PC-9 (cell line): ENCODE results near the gene CCL8. TPM values are rescaled to one million over a fixed set of nuclear protein-coding genes. Genes with fewer than 3 reads are reported as not detected.

Source experiments
- BruUV-seq: library from RNA; stranded (reverse); fragments of 400-500 nt; replicated peaks from 2 replicates; lab custom pipeline; 2021; lab: Mats Ljungman, UMichigan
- CTCF ChIA-PET: fragments of 300-600 bp; sonication (Branson Sonifier 250); formaldehyde crosslinking; loops from one replicate; lab custom pipeline; 2022; ENCODE audit warnings: antibody characterized with exemption; lab: Charles Lee
- POLR2A ChIA-PET: fragments of 300-600 bp; sonication (Branson Sonifier 250); formaldehyde crosslinking; loops from one replicate; lab custom pipeline; 2022; ENCODE audit warnings: antibody characterized with exemption; ENCODE audit not compliant: unreplicated experiment; lab: Charles Lee
- DNase-seq, 2 experiments: peaks; one replicate each; pipeline versions ENCODE4 v3.0.0 to v3.0.0-alpha.2; 2015 to 2022; ENCODE audit warnings: mixed read lengths in 1 of 2
- H2AFZ ChIP-seq: fragments of 200-600 bp; sonication (generic); 2 replicates; pipeline ENCODE4 v1.8.1; 2017; ENCODE audit warnings: antibody characterized with exemption
- H3F3A ChIP-seq: fragments of 200-600 bp; sonication (generic); 2 replicates; pipeline ENCODE4 v1.8.1; 2017; ENCODE audit warnings: antibody characterized with exemption, mild to moderate bottlenecking, low read depth; ENCODE audit not compliant: insufficient read depth
- H3K27ac ChIP-seq: fragments of 200-600 bp; sonication (generic); 2 replicates; pipeline ENCODE4 v1.6.1; 2016; ENCODE audit warnings: mixed run types
- H3K27me3 ChIP-seq: fragments of 200-600 bp; sonication (generic); 2 replicates; pipeline ENCODE4 v1.6.1; 2016; ENCODE audit warnings: low read depth, mixed run types; ENCODE audit not compliant: insufficient read depth
- H3K36me3 ChIP-seq: fragments of 200-600 bp; sonication (generic); 2 replicates; pipeline ENCODE4 v1.6.1; 2016; ENCODE audit warnings: low read depth, mixed run types
- H3K4me1 ChIP-seq: fragments of 200-600 bp; sonication (generic); replicated peaks from 2 replicates; pipeline ENCODE4 v1.6.1; 2016; ENCODE audit warnings: mixed run types; ENCODE audit not compliant: insufficient read depth
- H3K4me2 ChIP-seq: fragments of 200-600 bp; sonication (generic); 2 replicates; pipeline ENCODE4 v1.6.1; 2017; ENCODE audit warnings: mixed run types
- H3K4me3 ChIP-seq: fragments of 200-600 bp; sonication (generic); 2 replicates; pipeline ENCODE4 v1.6.1; 2016; ENCODE audit warnings: mixed run types
- H3K79me2 ChIP-seq: fragments of 200-600 bp; sonication (generic); 2 replicates; pipeline ENCODE4 v1.6.1; 2017; ENCODE audit warnings: low read depth, mixed run types
- H3K9me2 ChIP-seq: fragments of 200-600 bp; sonication (generic); 2 replicates; pipeline ENCODE4 v1.8.1; 2017; ENCODE audit warnings: mild to moderate bottlenecking; ENCODE audit not compliant: insufficient read depth
- H3K9me3 ChIP-seq: fragments of 200-600 bp; sonication (generic); 2 replicates; pipeline ENCODE4 v1.8.1; 2016; ENCODE audit warnings: low read depth; ENCODE audit not compliant: insufficient read depth
- H4K20me1 ChIP-seq: fragments of 200-600 bp; sonication (generic); 2 replicates; pipeline ENCODE4 v1.8.1; 2017; ENCODE audit not compliant: insufficient read depth
- EZH2 ChIP-seq: fragments of 200-600 bp; sonication (generic); IDR thresholded peaks from 2 replicates; pipeline ENCODE4 v1.8.0; 2017; ENCODE audit warnings: antibody characterized with exemption, low read depth
- intact Hi-C: fragments of 100-400 bp; cut with micrococcal nuclease; formaldehyde crosslinking; loops from one replicate; pipeline ENCODE4 v1.10.0; 2022; ENCODE audit not compliant: unreplicated experiment
- total RNA-seq: library from RNA; stranded (reverse); gene quantifications from 2 replicates; pipeline ENCODE4 v1.2.3, GENCODE V29; 2021
- TF ChIP-seq, protein P1 (sequence below): fragments of 200-600 bp; sonication (generic); conservative IDR thresholded peaks from 2 replicates; pipeline ENCODE4 v1.6.1; 2017; ENCODE audit warnings: mixed run types, antibody characterized with exemption, mild to moderate bottlenecking, moderate library complexity

CCL8 gene
- total RNA-seq, 1 experiment from 2014 or later = not detected

DNA sequence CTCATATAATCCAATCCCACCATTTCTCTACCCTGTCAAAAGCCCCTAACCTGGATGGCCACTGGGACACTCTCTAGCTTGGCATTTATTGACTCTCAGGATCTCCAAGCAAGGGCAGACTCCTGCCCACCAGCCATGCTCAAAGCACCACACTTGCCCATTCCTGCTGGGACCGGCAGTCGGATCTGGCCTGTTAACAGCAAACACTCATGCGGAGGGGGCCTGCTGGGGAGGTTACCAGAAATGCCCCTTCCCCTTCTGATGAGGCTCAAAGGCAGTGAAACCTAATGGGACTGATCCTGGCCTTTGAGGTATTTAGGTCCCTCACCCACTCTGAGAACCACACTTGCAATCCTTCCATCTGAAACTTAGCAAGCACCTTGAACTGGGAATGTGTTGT, 50.3 kb downstream of the CCL8 start:
- ChIA-PET CTCF (no interaction called here), POLR2A (no interaction called here)
- Histone ChIP-seq H3K9me2 (no peaks in the 10 kb centered on the region), H3K4me3 (no peak overlapping the region), H3K4me2 (no peak overlapping the region), H3K4me1 (no peaks in the 10 kb centered on the region), H3K79me2 (no peaks in the 10 kb centered on the region), H3K27me3 (peaks cover 27% of the 10 kb centered on the region), H3K27ac (no peak overlapping the region), H3K9me3 (no peaks in the 10 kb centered on the region), H2AFZ (no peak overlapping the region), H4K20me1 (no peaks in the 10 kb centered on the region; the same call in 1 of the 2 replicates), H3K36me3 (no peaks in the 10 kb centered on the region), H3F3A (no peaks in the 10 kb centered on the region)
- intact Hi-C loops = no loop called here
- TF ChIP-seq, protein P1, sequence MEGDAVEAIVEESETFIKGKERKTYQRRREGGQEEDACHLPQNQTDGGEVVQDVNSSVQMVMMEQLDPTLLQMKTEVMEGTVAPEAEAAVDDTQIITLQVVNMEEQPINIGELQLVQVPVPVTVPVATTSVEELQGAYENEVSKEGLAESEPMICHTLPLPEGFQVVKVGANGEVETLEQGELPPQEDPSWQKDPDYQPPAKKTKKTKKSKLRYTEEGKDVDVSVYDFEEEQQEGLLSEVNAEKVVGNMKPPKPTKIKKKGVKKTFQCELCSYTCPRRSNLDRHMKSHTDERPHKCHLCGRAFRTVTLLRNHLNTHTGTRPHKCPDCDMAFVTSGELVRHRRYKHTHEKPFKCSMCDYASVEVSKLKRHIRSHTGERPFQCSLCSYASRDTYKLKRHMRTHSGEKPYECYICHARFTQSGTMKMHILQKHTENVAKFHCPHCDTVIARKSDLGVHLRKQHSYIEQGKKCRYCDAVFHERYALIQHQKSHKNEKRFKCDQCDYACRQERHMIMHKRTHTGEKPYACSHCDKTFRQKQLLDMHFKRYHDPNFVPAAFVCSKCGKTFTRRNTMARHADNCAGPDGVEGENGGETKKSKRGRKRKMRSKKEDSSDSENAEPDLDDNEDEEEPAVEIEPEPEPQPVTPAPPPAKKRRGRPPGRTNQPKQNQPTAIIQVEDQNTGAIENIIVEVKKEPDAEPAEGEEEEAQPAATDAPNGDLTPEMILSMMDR = no peak
- TF ChIP-seq EZH2 = no peak
- no peak for DNase-seq
- no TSS peak for BruUV-seq

DNA sequence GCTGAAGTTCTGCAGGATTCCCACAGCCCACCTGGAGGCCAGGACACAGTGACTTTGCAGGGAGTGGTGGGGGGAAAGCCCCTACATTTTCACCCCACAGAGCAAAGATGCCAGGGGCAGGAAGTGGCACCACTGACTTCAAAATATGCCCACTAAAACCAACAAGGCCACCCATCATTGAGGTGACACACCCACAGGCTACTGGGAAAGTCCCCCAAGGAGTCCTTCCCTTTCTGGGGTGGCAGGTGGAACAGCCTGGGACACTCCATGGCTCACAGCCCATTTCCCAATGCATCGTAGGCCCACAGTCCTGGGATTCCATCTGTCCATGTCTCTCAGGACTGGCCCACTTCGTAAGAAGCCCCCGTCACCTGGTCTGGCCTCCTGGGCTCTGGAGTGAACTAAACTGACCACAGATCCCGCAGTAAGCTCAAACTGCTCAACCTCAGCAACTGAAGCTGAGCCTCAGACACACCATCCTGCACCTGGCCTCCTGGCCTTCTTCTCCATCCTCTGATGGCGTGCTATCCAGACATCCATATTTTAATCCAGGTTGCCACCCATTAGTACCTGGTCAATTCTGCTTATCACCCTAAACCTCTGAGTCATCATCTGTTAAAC, 51.3 kb downstream of the CCL8 start:
- POLR2A ChIA-PET = no interaction called here
- DNase-seq = no peak
- no peaks in the 10 kb centered on the region for H3K4me1 ChIP-seq
- H3K9me3 ChIP-seq = no peaks in the 10 kb centered on the region
- CTCF ChIA-PET = no interaction called here
- H3K27me3 ChIP-seq = peaks cover 31% of the 10 kb centered on the region
- intact Hi-C loops = no loop called here
- H3K36me3 ChIP-seq = no peaks in the 10 kb centered on the region
- H3F3A ChIP-seq = no peaks in the 10 kb centered on the region
- no peak overlapping the region for H3K4me2 ChIP-seq
- H3K9me2 ChIP-seq = no peaks in the 10 kb centered on the region
- H3K27ac ChIP-seq = no peak overlapping the region
- no peak overlapping the region for H3K4me3 ChIP-seq
- no peak overlapping the region for H2AFZ ChIP-seq
- H4K20me1 ChIP-seq = no peaks in the 10 kb centered on the region; the same call in 1 of the 2 replicates
- BruUV-seq = no TSS peak
- TF ChIP-seq, protein P1 = no peak
- TF ChIP-seq EZH2 = no peak
- H3K79me2 ChIP-seq = no peaks in the 10 kb centered on the region

DNA sequence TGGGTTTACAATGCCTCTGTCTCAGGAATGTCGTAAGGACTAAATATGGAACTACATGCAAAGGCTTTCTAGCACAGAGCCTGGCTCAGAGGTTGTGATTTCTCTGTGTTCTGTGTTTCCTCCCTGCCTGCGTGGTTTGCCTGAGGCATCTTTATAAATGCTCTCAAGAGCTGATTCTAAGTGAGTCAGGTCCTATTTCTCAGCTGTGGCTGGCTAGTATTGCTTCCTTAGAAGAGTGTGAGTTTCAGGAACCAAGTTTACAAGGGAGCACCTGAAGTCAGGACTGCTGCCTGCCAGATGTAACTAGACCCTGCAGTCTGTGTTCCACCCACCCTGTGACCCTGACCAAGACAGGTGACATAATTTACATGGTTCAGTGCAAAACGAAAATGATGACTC, 51.8 kb downstream of the CCL8 start:
- peaks cover 31% of the 10 kb centered on the region for H3K27me3 ChIP-seq
- POLR2A ChIA-PET = no interaction called here
- BruUV-seq = no TSS peak
- no peaks in the 10 kb centered on the region for H3K79me2 ChIP-seq
- H3K9me2 ChIP-seq = no peaks in the 10 kb centered on the region
- CTCF ChIA-PET = no interaction called here
- H3F3A ChIP-seq = no peaks in the 10 kb centered on the region
- no peaks in the 10 kb centered on the region; the same call in 1 of the 2 replicates for H4K20me1 ChIP-seq
- DNase-seq = no peak
- no peak overlapping the region for H3K4me3 ChIP-seq
- no peak overlapping the region for H3K27ac ChIP-seq
- H3K4me2 ChIP-seq = no peak overlapping the region
- no peak overlapping the region for H2AFZ ChIP-seq
- TF ChIP-seq, protein P1 = no peak
- no peak for TF ChIP-seq EZH2
- intact Hi-C loops = no loop called here
- no peaks in the 10 kb centered on the region for H3K9me3 ChIP-seq
- no peaks in the 10 kb centered on the region for H3K36me3 ChIP-seq
- H3K4me1 ChIP-seq = no peaks in the 10 kb centered on the region

Other genes starting within 250 kb of the CCL8 start
- not detected in 2 replicates for gene CCL2, start 64.2 kb upstream of the CCL8 start, total RNA-seq
- not detected in 2 replicates for gene CCL7, start 49.2 kb upstream of the CCL8 start, total RNA-seq
- gene CCL11, start 33.7 kb upstream of the CCL8 start, total RNA-seq = not detected in 2 replicates
- gene CCL13, start 37.0 kb downstream of the CCL8 start, total RNA-seq = not detected in 2 replicates
- gene CCL1, start 43.8 kb downstream of the CCL8 start, total RNA-seq = not detected in 2 replicates